MM.1S (cell line): ENCODE measurements around the gene XRRA1.

ENCODE experiments used
- CTCF ChIP-seq: fragments of 300-600 bp; sonication (generic); IDR thresholded peaks from 2 replicates; pipeline ENCODE4 v1.5.1; 2016; ENCODE audit warnings: antibody characterized with exemption, low read length, mixed read lengths
- EZH2 ChIP-seq: fragments of 300-600 bp; sonication (generic); optimal IDR thresholded peaks from 2 replicates; pipeline ENCODE3; 2017; ENCODE audit warnings: low read depth, mild to moderate bottlenecking, antibody characterized with exemption, low read length, mixed read lengths

GRCh38 chr11:74989260-74989638, 40.4 kb upstream of the XRRA1 start:
- TF ChIP-seq CTCF: no peak
- no peak for TF ChIP-seq EZH2
